ENCODE results near the gene QKI. TPM values are rescaled to one million over a fixed set of nuclear protein-coding genes. Genes with fewer than 3 reads are reported as not detected.
"Not testable (repeated sequence)": the region's sequence is repeated elsewhere in the genome, so short reads cannot be mapped to it uniquely, and the experiment has no call there.

Gene QKI
- total RNA-seq, 2 donors from 2014 or later = 63.0 to 316 TPM

GRCh38 chr6:163429858-163430448 lies 15.4 kb downstream of the QKI start:
- Histone ChIP-seq H3K4me1 (replicated peaks) (no peaks in the 10 kb centered on the region), H3K27ac (no peak overlapping the region), H3K36me3 (no peaks in the 10 kb centered on the region), H3K27me3 (replicated peaks; ENCODE audit: insufficient read depth) (no peaks in the 10 kb centered on the region), H3K9me3 (no peaks in the 10 kb centered on the region), H3K4me3 (no peak overlapping the region)
- intact Hi-C loops (cut with DNase I) = loop anchor here (5.0 to 10.0 kb wide), 3 partner anchors 125 to 527 kb away; no protein-coding TSS in a partner anchor
- TF ChIP-seq POLR2AphosphoS5 (IDR thresholded peaks at IDR 0.05) = no peak
- TF ChIP-seq POLR2A (IDR thresholded peaks at IDR 0.05) = no peak
- no peak for TF ChIP-seq CTCF (IDR thresholded peaks at IDR 0.05)
- no peak for DNase-seq (ENCODE audit: low spot score)
- WGBS = 92% methylated on average over 2 of the region's 2 CpGs

GRCh38 chr6:163432300-163432699 lies 17.8 kb downstream of the QKI start:
- H3K27ac ChIP-seq = no peak overlapping the region
- H3K4me1 ChIP-seq (replicated peaks) = no peaks in the 10 kb centered on the region
- no peaks in the 10 kb centered on the region for H3K27me3 ChIP-seq (replicated peaks; ENCODE audit: insufficient read depth)
- intact Hi-C loops (cut with DNase I) = no loop called here
- DNase-seq (ENCODE audit: low spot score) = no peak
- 84% methylated on average over 2 of the region's 2 CpGs for WGBS
- H3K36me3 ChIP-seq = no peaks in the 10 kb centered on the region
- no peak overlapping the region for H3K4me3 ChIP-seq
- no peak for TF ChIP-seq CTCF (IDR thresholded peaks at IDR 0.05)
- no peaks in the 10 kb centered on the region for H3K9me3 ChIP-seq

- WGBS = 95% methylated on average over 9 of the region's 9 CpGs
- H3K9me3 ChIP-seq; DNase-seq (ENCODE audit: low spot score); H3K27ac ChIP-seq; intact Hi-C loops (cut with DNase I); H3K27me3 ChIP-seq (replicated peaks; ENCODE audit: insufficient read depth); H3K4me1 ChIP-seq (replicated peaks); H3K4me3 ChIP-seq; H3K36me3 ChIP-seq: not testable (repeated sequence)
Observed at GRCh38 chr6:163433486-163433885, 19.0 kb downstream of the QKI start.

GRCh38 chr6:163435023-163435422 lies 20.5 kb downstream of the QKI start:
- Histone ChIP-seq H3K36me3 (no peaks in the 10 kb centered on the region), H3K9me3 (no peaks in the 10 kb centered on the region), H3K4me3 (no peak overlapping the region), H3K27me3 (replicated peaks; ENCODE audit: insufficient read depth) (no peaks in the 10 kb centered on the region), H3K4me1 (replicated peaks) (no peaks in the 10 kb centered on the region), H3K27ac (no peak overlapping the region)
- no peak for DNase-seq (ENCODE audit: low spot score)
- intact Hi-C loops (cut with DNase I) = no loop called here
- 80% methylated on average over 4 of the region's 4 CpGs for WGBS
- no peak for TF ChIP-seq POLR2A (IDR thresholded peaks at IDR 0.05)

- H3K36me3 ChIP-seq = no peaks in the 10 kb centered on the region
- H3K4me3 ChIP-seq = no peak overlapping the region
- TF ChIP-seq POLR2A (IDR thresholded peaks at IDR 0.05) (no peak), POLR2AphosphoS5 (IDR thresholded peaks at IDR 0.05) (no peak), CTCF (IDR thresholded peaks at IDR 0.05) (no peak)
- intact Hi-C loops (cut with DNase I) = no loop called here
- DNase-seq (ENCODE audit: low spot score) = no peak
- no peak overlapping the region for H3K27ac ChIP-seq
- no peaks in the 10 kb centered on the region for H3K27me3 ChIP-seq (replicated peaks; ENCODE audit: insufficient read depth)
- H3K9me3 ChIP-seq = no peaks in the 10 kb centered on the region
- 91% methylated on average over 3 of the region's 3 CpGs for WGBS
- H3K4me1 ChIP-seq (replicated peaks) = no peaks in the 10 kb centered on the region
Observed at GRCh38 chr6:163436843-163437242, 22.3 kb downstream of the QKI start.

- H3K4me1 ChIP-seq (replicated peaks) = no peaks in the 10 kb centered on the region
- H3K4me3 ChIP-seq = no peak overlapping the region
- no peaks in the 10 kb centered on the region for H3K9me3 ChIP-seq
- TF ChIP-seq POLR2AphosphoS5 (IDR thresholded peaks at IDR 0.05) (no peak), CTCF (IDR thresholded peaks at IDR 0.05) (no peak), POLR2A (IDR thresholded peaks at IDR 0.05) (no peak)
- intact Hi-C loops (cut with DNase I) = no loop called here
- H3K36me3 ChIP-seq = no peaks in the 10 kb centered on the region
- no peaks in the 10 kb centered on the region for H3K27me3 ChIP-seq (replicated peaks; ENCODE audit: insufficient read depth)
- H3K27ac ChIP-seq = no peak overlapping the region
- DNase-seq (ENCODE audit: low spot score) = no peak
- WGBS = 83% methylated on average over 3 of the region's 3 CpGs
Observed at GRCh38 chr6:163437466-163437865, 22.9 kb downstream of the QKI start.

Data from prostate gland (tissue), 2 donors.